ENCODE results near the gene TBXAS1. TPM values are rescaled to one million over a fixed set of nuclear protein-coding genes. Genes with fewer than 3 reads are reported as not detected.

The TBXAS1 gene
- total RNA-seq, 2 experiments from 2014 or later, result 5.5 to 6.0 TPM

DNA sequence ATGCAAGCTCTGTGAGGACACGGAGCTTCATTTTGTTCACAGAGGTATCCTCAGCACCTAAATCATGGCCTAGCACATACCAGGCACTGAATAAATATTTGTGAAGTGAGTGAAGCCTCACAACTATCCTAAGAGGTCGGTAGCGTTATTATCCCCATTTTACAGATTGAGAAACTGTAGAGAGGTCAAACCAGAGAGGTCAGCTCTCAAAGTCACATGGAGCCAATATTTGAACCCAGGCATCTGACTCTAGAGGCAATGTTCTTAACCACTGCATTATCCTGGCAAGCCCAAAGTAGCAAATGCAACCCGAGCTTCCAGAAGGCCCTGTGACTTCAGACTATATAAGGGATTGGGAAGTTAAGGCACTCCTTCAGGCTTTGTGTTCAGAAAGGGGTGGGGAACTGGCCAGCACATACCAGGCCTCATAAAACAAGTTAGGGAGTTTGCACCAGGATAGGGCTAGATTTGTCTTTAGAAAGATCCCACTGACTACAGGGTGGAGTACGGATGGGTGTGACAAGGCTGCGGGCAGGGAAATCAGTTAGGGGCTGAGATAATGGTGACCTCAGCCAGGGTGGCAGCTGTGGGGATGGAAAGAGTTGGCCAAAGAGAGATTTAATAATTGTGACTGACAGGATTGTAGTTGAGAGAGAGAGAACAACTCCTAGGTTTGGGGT is 101.4 kb downstream of the TBXAS1 start:
- Mint-ChIP-seq H3K9me3 (no peaks in the 10 kb centered on the region), H3K4me1 (ENCODE audit: low read depth) (no peaks in the 10 kb centered on the region), H3K4me3 (no peak overlapping the region), H3K36me3 (ENCODE audit: low read depth) (no peaks in the 10 kb centered on the region), H3K27me3 (no peaks in the 10 kb centered on the region), H3K27ac (no peak overlapping the region)
- intact Hi-C loops (cut with DNase I, micrococcal nuclease), result no loop called here
- TF ChIP-seq, protein P1, sequence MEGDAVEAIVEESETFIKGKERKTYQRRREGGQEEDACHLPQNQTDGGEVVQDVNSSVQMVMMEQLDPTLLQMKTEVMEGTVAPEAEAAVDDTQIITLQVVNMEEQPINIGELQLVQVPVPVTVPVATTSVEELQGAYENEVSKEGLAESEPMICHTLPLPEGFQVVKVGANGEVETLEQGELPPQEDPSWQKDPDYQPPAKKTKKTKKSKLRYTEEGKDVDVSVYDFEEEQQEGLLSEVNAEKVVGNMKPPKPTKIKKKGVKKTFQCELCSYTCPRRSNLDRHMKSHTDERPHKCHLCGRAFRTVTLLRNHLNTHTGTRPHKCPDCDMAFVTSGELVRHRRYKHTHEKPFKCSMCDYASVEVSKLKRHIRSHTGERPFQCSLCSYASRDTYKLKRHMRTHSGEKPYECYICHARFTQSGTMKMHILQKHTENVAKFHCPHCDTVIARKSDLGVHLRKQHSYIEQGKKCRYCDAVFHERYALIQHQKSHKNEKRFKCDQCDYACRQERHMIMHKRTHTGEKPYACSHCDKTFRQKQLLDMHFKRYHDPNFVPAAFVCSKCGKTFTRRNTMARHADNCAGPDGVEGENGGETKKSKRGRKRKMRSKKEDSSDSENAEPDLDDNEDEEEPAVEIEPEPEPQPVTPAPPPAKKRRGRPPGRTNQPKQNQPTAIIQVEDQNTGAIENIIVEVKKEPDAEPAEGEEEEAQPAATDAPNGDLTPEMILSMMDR (IDR thresholded peaks at IDR 0.05), result no peak
- ATAC-seq (ENCODE audit: poor library complexity), result no peak
- Histone ChIP-seq H3K4me3 (ENCODE audit: low read length) (no peak overlapping the region), H3K36me3 (ENCODE audit: insufficient read depth, low read length) (no peaks in the 10 kb centered on the region), H3K9me3 (ENCODE audit: control insufficient read depth in 1 of 2, insufficient read depth in 1 of 2, low read length in 2 of 2) (no peaks in the 10 kb centered on the region), H3K27me3 (ENCODE audit: control insufficient read depth in 1 of 2, insufficient read depth in 2 of 2, low read length in 2 of 2) (no peaks in the 10 kb centered on the region), H3K4me1 (ENCODE audit: insufficient read depth, low read length) (no peaks in the 10 kb centered on the region), H3K27ac (ENCODE audit: low read depth in 1 of 2, low read length in 2 of 2) (no peak overlapping the region)
- DNase-seq, result no peak
- CTCF ChIA-PET, result no interaction called here
- POLR2A ChIA-PET, result no interaction called here

DNA sequence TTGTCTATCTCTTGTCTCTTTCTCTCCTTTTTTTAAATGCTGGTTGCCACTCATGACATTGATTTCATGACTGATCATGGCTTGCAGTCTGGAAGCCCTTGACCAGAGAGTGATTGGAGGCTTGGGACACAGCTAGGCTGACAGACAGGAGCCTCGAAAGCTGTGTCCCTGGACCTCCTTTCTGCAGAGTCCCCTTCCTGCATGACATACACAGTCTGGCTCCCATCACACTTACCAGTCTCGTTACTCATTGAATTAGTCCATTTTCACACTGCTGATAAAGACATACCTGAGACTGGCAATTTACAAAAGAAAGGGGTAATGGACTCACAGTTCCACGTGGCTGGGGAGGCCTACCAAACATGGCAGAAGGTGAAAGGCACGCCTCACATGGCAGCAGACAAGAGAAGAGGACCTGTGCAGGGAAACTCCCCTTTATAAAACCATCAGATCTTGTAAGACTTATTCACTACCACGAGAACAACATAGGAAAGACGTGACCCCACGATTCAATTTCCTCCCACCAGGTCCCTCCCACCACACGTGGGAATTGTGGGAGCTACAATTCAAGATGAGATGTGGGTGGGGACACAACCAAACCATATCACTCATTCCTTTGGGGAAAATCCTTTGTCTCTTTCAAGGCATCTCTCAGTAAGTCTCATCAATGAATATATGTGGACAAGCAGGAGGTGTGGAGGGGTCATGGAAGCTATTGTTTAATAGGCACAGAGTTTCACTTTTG is 102.3 kb downstream of the TBXAS1 start:
- POLR2A ChIA-PET, result no interaction called here
- Mint-ChIP-seq H3K4me3 (no peak overlapping the region), H3K27me3 (no peaks in the 10 kb centered on the region), H3K4me1 (ENCODE audit: low read depth) (no peaks in the 10 kb centered on the region), H3K27ac (no peak overlapping the region), H3K9me3 (no peaks in the 10 kb centered on the region), H3K36me3 (ENCODE audit: low read depth) (no peaks in the 10 kb centered on the region)
- DNase-seq (no peak), ATAC-seq (ENCODE audit: poor library complexity) (no peak)
- CTCF ChIA-PET, result no interaction called here
- intact Hi-C loops (cut with DNase I, micrococcal nuclease), result no loop called here
- no peaks in the 10 kb centered on the region for H3K4me1 ChIP-seq (ENCODE audit: insufficient read depth, low read length)
- TF ChIP-seq, protein P1 (IDR thresholded peaks at IDR 0.05), result no peak
- no peaks in the 10 kb centered on the region for H3K36me3 ChIP-seq (ENCODE audit: insufficient read depth, low read length)
- H3K9me3 ChIP-seq (ENCODE audit: control insufficient read depth in 1 of 2, insufficient read depth in 1 of 2, low read length in 2 of 2), result no peaks in the 10 kb centered on the region
- no peaks in the 10 kb centered on the region for H3K27me3 ChIP-seq (ENCODE audit: control insufficient read depth in 1 of 2, insufficient read depth in 2 of 2, low read length in 2 of 2)
- no peak overlapping the region for H3K4me3 ChIP-seq (ENCODE audit: low read length)
- no peak overlapping the region for H3K27ac ChIP-seq (ENCODE audit: low read depth in 1 of 2, low read length in 2 of 2)

DNA sequence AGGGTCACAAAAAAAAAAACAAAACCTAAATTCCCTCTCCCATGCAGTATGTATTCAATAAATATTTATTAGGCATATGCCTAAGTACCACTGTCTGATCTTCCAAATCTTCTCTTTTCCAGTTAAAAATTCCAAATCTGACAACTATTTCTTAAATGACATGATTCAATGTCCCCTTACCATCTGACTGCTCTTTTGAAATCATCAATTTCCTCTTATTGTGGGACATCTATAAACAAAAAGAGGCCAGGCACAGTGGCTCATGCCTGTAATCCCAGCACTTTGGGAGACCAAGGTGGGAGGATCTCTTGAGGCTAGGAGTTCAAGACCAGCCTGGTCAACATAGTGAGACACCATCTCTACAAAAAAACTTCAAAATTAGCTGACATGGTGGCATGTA is 103.5 kb downstream of the TBXAS1 start:
- Histone ChIP-seq H3K4me3 (ENCODE audit: low read length) (no peak overlapping the region), H3K9me3 (ENCODE audit: control insufficient read depth in 1 of 2, insufficient read depth in 1 of 2, low read length in 2 of 2) (no peaks in the 10 kb centered on the region), H3K27me3 (ENCODE audit: control insufficient read depth in 1 of 2, insufficient read depth in 2 of 2, low read length in 2 of 2) (no peaks in the 10 kb centered on the region), H3K4me1 (ENCODE audit: insufficient read depth, low read length) (no peaks in the 10 kb centered on the region), H3K36me3 (ENCODE audit: insufficient read depth, low read length) (no peaks in the 10 kb centered on the region), H3K27ac (ENCODE audit: low read depth in 1 of 2, low read length in 2 of 2) (no peak overlapping the region)
- POLR2A ChIA-PET, result no interaction called here
- DNase-seq (no peak), ATAC-seq (ENCODE audit: poor library complexity) (no peak)
- no peaks in the 10 kb centered on the region for H3K9me3 Mint-ChIP-seq
- TF ChIP-seq, protein P1 (IDR thresholded peaks at IDR 0.05), result no peak
- intact Hi-C loops (cut with DNase I, micrococcal nuclease), result no loop called here
- CTCF ChIA-PET, result interaction anchor here (0.7 kb wide), 1 partner anchor 41 kb away, joined by 3 read pairs; no protein-coding TSS in a partner anchor
- H3K4me3 Mint-ChIP-seq, result no peak overlapping the region
- H3K36me3 Mint-ChIP-seq (ENCODE audit: low read depth), result no peaks in the 10 kb centered on the region
- H3K27ac Mint-ChIP-seq, result no peak overlapping the region
- no peaks in the 10 kb centered on the region for H3K4me1 Mint-ChIP-seq (ENCODE audit: low read depth)
- no peaks in the 10 kb centered on the region for H3K27me3 Mint-ChIP-seq
